ENCODE measurements around the gene NOP14.

GRCh38 chr4:3007724-3008123 is 44.5 kb upstream of the NOP14 start:
- no peak for TF ChIP-seq POLR2A (IDR thresholded peaks at IDR 0.05)
- TF ChIP-seq, protein P1, sequence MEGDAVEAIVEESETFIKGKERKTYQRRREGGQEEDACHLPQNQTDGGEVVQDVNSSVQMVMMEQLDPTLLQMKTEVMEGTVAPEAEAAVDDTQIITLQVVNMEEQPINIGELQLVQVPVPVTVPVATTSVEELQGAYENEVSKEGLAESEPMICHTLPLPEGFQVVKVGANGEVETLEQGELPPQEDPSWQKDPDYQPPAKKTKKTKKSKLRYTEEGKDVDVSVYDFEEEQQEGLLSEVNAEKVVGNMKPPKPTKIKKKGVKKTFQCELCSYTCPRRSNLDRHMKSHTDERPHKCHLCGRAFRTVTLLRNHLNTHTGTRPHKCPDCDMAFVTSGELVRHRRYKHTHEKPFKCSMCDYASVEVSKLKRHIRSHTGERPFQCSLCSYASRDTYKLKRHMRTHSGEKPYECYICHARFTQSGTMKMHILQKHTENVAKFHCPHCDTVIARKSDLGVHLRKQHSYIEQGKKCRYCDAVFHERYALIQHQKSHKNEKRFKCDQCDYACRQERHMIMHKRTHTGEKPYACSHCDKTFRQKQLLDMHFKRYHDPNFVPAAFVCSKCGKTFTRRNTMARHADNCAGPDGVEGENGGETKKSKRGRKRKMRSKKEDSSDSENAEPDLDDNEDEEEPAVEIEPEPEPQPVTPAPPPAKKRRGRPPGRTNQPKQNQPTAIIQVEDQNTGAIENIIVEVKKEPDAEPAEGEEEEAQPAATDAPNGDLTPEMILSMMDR (IDR thresholded peaks at IDR 0.05): no peak
